Measurements from ENCODE around the gene MAGEA6. TPM values are rescaled to one million over a fixed set of nuclear protein-coding genes. Genes with fewer than 3 reads are reported as not detected.
"Not testable (repeated sequence)": the region's sequence is repeated elsewhere in the genome, so short reads cannot be mapped to it uniquely, and the experiment has no call there.

MAGEA6 gene
- total and polyA plus RNA-seq, 9 of the 15 experiments (the other 6 are each of a cell fraction or from before 2014, with no cell fraction given) = 15.4 to 132 (median 95.5) TPM

- H3K9ac ChIP-seq (ENCODE audit: insufficient read depth in 1 of 2, low read depth in 2 of 2, low read length in 2 of 2); H3K9me1 ChIP-seq (ENCODE audit: control insufficient read depth, insufficient read depth, low read length); H3K27ac ChIP-seq (ENCODE audit: extremely low read depth, low read depth, low read length); H3K9me3 ChIP-seq (replicated peaks; ENCODE audit: control insufficient read depth, insufficient read depth, low read depth, low read length); H3K4me2 ChIP-seq (ENCODE audit: insufficient read depth, low read length); CTCF ChIA-PET (ENCODE audit: low intra/inter-chr PET ratio); in situ Hi-C loops (cut with MboI); POLR2A ChIA-PET; BruUV-seq (replicated peaks); H3K36me3 ChIP-seq (ENCODE audit: control insufficient read depth, insufficient read depth, low read length); DNase-seq (ENCODE audit: extremely low read depth in 1 of 4, low spot score in 3 of 4); H2AFZ ChIP-seq (ENCODE audit: low read depth, low read length); H3K4me1 ChIP-seq (replicated peaks in 1 of 2; ENCODE audit: control insufficient read depth in 2 of 2, insufficient read depth in 2 of 2, low read length in 2 of 2); H3K79me2 ChIP-seq (ENCODE audit: control insufficient read depth, insufficient read depth, low read length); intact Hi-C loops (cut with micrococcal nuclease); H3K4me3 ChIP-seq; H3K27me3 ChIP-seq (ENCODE audit: control insufficient read depth in 2 of 2, insufficient read depth in 2 of 2, low read length in 2 of 2); H4K20me1 ChIP-seq (replicated peaks; ENCODE audit: control insufficient read depth, insufficient read depth, low read length): not testable (repeated sequence)
- no CpG with 5 or more reads among the region's 5 CpGs for WGBS (ENCODE audit: insufficient coverage, low coverage, missing lambda C conversion rate)
- peak; percentile 40; the same call in 2 of the 3 replicates for ATAC-seq
- peak; percentile 40 for FAIRE-seq
These were observed 14.6 kb downstream of the MAGEA6 start for GRCh38 chrX:152754871-152755270.

DNA sequence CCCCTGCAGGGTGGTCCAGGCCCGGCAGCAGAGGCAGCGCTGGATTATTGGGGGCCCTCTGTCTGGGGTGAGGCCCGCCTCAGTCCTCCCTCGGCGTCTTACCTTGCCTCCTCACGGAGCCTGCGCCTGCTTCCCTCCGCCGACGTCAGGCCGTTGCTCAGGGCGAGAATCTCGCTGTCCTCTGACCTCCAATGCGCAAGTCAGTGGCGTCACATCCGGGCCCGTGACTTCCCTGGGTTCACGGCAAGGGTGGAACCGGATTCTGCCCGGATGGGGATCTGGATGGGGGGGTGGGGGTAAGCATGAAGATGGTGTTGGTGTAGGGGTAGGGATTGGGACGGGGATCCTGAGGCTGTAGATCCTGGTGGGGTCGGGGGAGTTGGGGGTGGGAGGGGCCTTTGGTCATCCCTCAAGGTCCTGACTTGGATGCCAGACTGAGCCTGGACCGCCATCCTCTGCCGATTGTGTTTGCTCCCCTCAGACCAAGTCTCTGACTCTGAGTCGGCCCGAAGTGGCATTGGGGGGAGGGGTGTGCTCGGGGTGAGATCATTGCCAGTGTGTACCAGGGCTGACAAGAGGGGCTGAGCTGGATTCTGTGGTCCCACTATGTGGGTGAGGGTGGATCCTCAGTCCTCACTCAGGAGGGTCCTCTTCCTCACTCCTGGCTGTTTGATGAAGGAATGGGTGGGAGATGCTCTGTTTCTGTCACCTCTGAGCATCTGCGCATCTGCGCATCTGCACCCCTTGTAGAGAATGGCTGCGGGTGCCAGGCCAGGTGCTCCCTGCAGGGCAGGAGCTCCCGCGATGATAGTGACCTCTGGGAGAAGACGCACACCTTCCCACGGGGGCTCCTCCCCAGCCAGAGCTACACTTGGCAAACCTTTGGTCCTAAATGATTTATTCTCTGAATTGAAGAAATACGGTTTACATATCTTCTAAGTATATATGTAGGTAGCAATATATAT is 15.5 kb downstream of the MAGEA6 start, which contains the start of gene MAGEA2:
TSS of gene MAGEA2 (minus strand) at position 157 of the 965 bp plus-strand sequence. CDS start 2,479 bp downstream, outside the sequence.
- H3K9me3 ChIP-seq (replicated peaks; ENCODE audit: control insufficient read depth, insufficient read depth, low read depth, low read length); POLR2A ChIA-PET; in situ Hi-C loops (cut with MboI); intact Hi-C loops (cut with micrococcal nuclease); H3K36me3 ChIP-seq (ENCODE audit: control insufficient read depth, insufficient read depth, low read length); H4K20me1 ChIP-seq (replicated peaks; ENCODE audit: control insufficient read depth, insufficient read depth, low read length); BruUV-seq (replicated peaks); H3K27me3 ChIP-seq (ENCODE audit: control insufficient read depth in 2 of 2, insufficient read depth in 2 of 2, low read length in 2 of 2); H3K9me1 ChIP-seq (ENCODE audit: control insufficient read depth, insufficient read depth, low read length); DNase-seq (ENCODE audit: extremely low read depth in 1 of 4, low spot score in 3 of 4); H3K4me2 ChIP-seq (ENCODE audit: insufficient read depth, low read length); H3K9ac ChIP-seq (ENCODE audit: insufficient read depth in 1 of 2, low read depth in 2 of 2, low read length in 2 of 2); FAIRE-seq; H3K27ac ChIP-seq (ENCODE audit: extremely low read depth, low read depth, low read length); H3K79me2 ChIP-seq (ENCODE audit: control insufficient read depth, insufficient read depth, low read length); H2AFZ ChIP-seq (ENCODE audit: low read depth, low read length); CTCF ChIA-PET (ENCODE audit: low intra/inter-chr PET ratio); H3K4me1 ChIP-seq (replicated peaks in 1 of 2; ENCODE audit: control insufficient read depth in 2 of 2, insufficient read depth in 2 of 2, low read length in 2 of 2); H3K4me3 ChIP-seq: not testable (repeated sequence)
- no CpG with 5 or more reads among the region's 35 CpGs for WGBS (ENCODE audit: insufficient coverage, low coverage, missing lambda C conversion rate)
- peak; percentile 87 for ATAC-seq

Measured in K562 (cell line).